Endothelial cell (in vitro differentiated cells): ENCODE measurements around the gene TRIM3. TPM values are rescaled to one million over a fixed set of nuclear protein-coding genes. Genes with fewer than 3 reads are reported as not detected.

Experiments
- DNase-seq: peaks from one replicate; pipeline ENCODE4 v3.0.0; 2021; ENCODE audit warnings: low spot score
- H3K27ac Mint-ChIP-seq: one replicate; pipeline ENCODE4 v1.8.0; 2021; ENCODE audit warnings: mixed read lengths, inconsistent platforms; ENCODE audit not compliant: unreplicated experiment
- H3K27me3 Mint-ChIP-seq: one replicate; pipeline ENCODE4 v1.8.0; 2021; ENCODE audit warnings: mild to moderate bottlenecking, moderate library complexity, mixed read lengths, inconsistent platforms; ENCODE audit not compliant: unreplicated experiment
- H3K36me3 Mint-ChIP-seq: one replicate; pipeline ENCODE4 v1.8.0; 2021; ENCODE audit warnings: mild to moderate bottlenecking, low read depth, mixed read lengths, inconsistent platforms; ENCODE audit not compliant: unreplicated experiment
- H3K4me1 Mint-ChIP-seq: one replicate; pipeline ENCODE4 v1.8.0; 2021; ENCODE audit warnings: mild to moderate bottlenecking, mixed read lengths, inconsistent platforms; ENCODE audit not compliant: unreplicated experiment
- H3K4me3 Mint-ChIP-seq: one replicate; pipeline ENCODE4 v1.8.0; 2021; ENCODE audit warnings: mild to moderate bottlenecking, mixed read lengths, inconsistent platforms; ENCODE audit not compliant: unreplicated experiment
- H3K9me3 Mint-ChIP-seq: one replicate; pipeline ENCODE4 v1.8.0; 2021; ENCODE audit warnings: mixed read lengths, inconsistent platforms; ENCODE audit not compliant: unreplicated experiment
- CTCF ChIP-seq: fragments of 200-600 bp; sonication (generic); IDR thresholded peaks from one replicate; pipeline ENCODE4 v1.5.0; 2021; ENCODE audit warnings: antibody characterized with exemption; ENCODE audit not compliant: unreplicated experiment
- total RNA-seq: library from RNA; stranded (reverse); fragmentation: NEBNext Ultra II Directional; extraction: Animal tissue kit (Norgen Biotek cat#: 25700); gene quantifications from one replicate; pipeline ENCODE4 v1.2.1, GENCODE V29; 2021; ENCODE audit not compliant: unreplicated experiment

The TRIM3 gene
- total RNA-seq, 1 donor from 2014 or later, result 26.0 TPM

- TF ChIP-seq CTCF, result no peak
- peaks cover 4% of the 10 kb centered on the region for H3K27me3 Mint-ChIP-seq
- H3K4me1 Mint-ChIP-seq, result no peaks in the 10 kb centered on the region
- H3K36me3 Mint-ChIP-seq, result peaks cover 23% of the 10 kb centered on the region
- DNase-seq, result no peak
- no peak overlapping the region for H3K27ac Mint-ChIP-seq
- H3K9me3 Mint-ChIP-seq, result no peaks in the 10 kb centered on the region
- H3K4me3 Mint-ChIP-seq, result no peak overlapping the region
These were observed 18.7 kb downstream of the TRIM3 start for GRCh38 chr11:6455070-6455469.

GRCh38 chr11:6453152-6453551 is 20.6 kb downstream of the TRIM3 start:
- H3K27me3 Mint-ChIP-seq, result peaks cover 2% of the 10 kb centered on the region
- H3K27ac Mint-ChIP-seq, result no peak overlapping the region
- H3K4me3 Mint-ChIP-seq, result no peak overlapping the region
- peaks cover 22% of the 10 kb centered on the region for H3K36me3 Mint-ChIP-seq
- DNase-seq, result no peak
- no peaks in the 10 kb centered on the region for H3K4me1 Mint-ChIP-seq
- TF ChIP-seq CTCF, result no peak
- H3K9me3 Mint-ChIP-seq, result no peaks in the 10 kb centered on the region

DNA sequence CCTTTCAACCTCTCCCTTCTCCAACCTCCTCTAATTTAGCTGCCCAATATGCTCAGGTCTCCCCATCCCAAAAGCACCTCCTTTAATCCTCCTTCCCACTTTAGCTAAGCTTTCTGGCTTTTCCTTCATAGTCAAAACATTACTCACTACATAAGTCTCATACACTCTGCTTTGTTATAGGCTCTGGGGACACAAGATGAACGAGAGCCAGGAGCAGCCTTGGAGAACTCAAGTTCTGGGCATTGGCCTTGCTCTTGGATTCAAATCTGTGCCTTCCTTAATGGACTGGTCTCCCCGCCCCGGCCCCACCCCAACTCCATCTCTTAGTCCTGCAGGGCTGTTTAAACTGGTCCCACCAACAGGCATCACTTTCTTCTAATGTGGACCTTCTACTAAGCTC is 21.5 kb downstream of the TRIM3 start:
- no peak for DNase-seq
- Mint-ChIP-seq H3K27me3 (peaks cover 1% of the 10 kb centered on the region), H3K4me1 (no peaks in the 10 kb centered on the region), H3K27ac (no peak overlapping the region), H3K9me3 (no peaks in the 10 kb centered on the region), H3K36me3 (peaks cover 22% of the 10 kb centered on the region), H3K4me3 (no peak overlapping the region)
- TF ChIP-seq CTCF, result no peak

- peaks cover 3% of the 10 kb centered on the region for H3K36me3 Mint-ChIP-seq
- TF ChIP-seq CTCF, result no peak
- DNase-seq, result no peak
- H3K4me1 Mint-ChIP-seq, result peaks cover 6% of the 10 kb centered on the region
- H3K4me3 Mint-ChIP-seq, result no peak overlapping the region
- H3K9me3 Mint-ChIP-seq, result no peaks in the 10 kb centered on the region
- no peak overlapping the region for H3K27ac Mint-ChIP-seq
- peaks cover 1% of the 10 kb centered on the region for H3K27me3 Mint-ChIP-seq
These were observed 25.2 kb downstream of the TRIM3 start for GRCh38 chr11:6448574-6448973.

DNA sequence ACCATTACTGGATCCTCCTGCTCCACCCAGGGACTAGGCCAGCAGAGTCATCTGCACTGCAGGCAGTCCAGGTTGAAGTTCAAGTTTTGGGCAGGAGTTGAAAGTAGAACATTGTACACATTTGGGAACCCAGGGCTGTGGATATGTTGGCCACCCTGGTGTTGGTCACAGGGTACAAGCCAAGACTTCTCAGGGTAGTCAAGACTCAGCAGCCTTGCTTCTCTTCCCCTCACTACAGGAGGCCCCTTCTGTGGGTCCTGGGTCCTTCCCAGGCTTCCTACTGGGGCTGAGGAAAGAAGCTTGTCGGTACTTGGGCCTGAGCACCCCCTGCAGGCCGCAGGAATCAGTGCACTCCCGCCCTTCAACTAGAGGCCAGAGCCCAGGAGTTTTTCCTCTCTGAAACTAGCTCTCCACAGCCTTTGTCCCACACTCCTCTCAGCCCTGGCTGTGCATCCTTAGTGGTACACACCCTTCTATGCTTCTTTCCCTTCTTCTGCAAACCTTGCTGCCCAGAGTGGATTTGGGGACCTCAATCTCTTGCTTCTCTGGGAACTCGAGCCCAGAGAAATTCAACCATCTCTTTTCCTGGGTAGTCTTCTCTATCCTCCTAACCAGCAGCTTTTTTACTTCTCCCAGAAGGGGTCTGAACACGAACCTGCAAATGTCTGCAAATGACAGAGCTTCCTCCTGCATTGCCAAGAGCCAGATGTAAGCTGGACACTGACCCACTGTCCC is 30.3 kb downstream of the TRIM3 start:
- H3K4me1 Mint-ChIP-seq, result peaks cover 6% of the 10 kb centered on the region
- H3K27me3 Mint-ChIP-seq, result no peaks in the 10 kb centered on the region
- peak; percentile 78 for TF ChIP-seq CTCF
- DNase-seq, result peak; percentile 61
- H3K4me3 Mint-ChIP-seq, result no peak overlapping the region
- H3K27ac Mint-ChIP-seq, result no peak overlapping the region
- no peaks in the 10 kb centered on the region for H3K9me3 Mint-ChIP-seq
- H3K36me3 Mint-ChIP-seq, result no peaks in the 10 kb centered on the region
